Panc1 (cell line): ENCODE measurements around the gene CWC27. TPM values are rescaled to one million over a fixed set of nuclear protein-coding genes. Genes with fewer than 3 reads are reported as not detected.
A peak's percentile ranks its signal among the peaks of the same experiment; 100 is the strongest.

Source experiments
- ATAC-seq: fragments of 200-7000 bp; cut with Tn5 transposase; 2 replicates; pipeline ENCODE4 v1.9.1; 2020; ENCODE audit warnings: mild to moderate bottlenecking, moderate library complexity
- BruUV-seq: library from RNA; stranded (reverse); fragments of 400-500 nt; replicated peaks from 2 replicates; lab custom pipeline; 2021; lab: Mats Ljungman, UMichigan
- CTCF ChIA-PET: fragments of 300-600 bp; sonication (Branson Sonifier 250); formaldehyde crosslinking; loops from one replicate; lab custom pipeline; 2022; ENCODE audit warnings: antibody characterized with exemption; lab: Charles Lee
- POLR2A ChIA-PET: fragments of 300-600 bp; sonication (Branson Sonifier 250); formaldehyde crosslinking; loops from one replicate; lab custom pipeline; 2022; ENCODE audit warnings: antibody characterized with exemption; lab: Charles Lee
- DNase-seq: peaks from one replicate; pipeline ENCODE4 v3.0.0-alpha.2; 2010; ENCODE audit warnings: low read depth, low spot score
- H3K27ac ChIP-seq: 2 replicates; pipeline ENCODE4 v1.5.1; 2011; ENCODE audit warnings: mild to moderate bottlenecking, low read length, inconsistent platforms
- H3K27me3 ChIP-seq: fragments of 200-500 bp; sonication (Bioruptor generic); 2 replicates; pipeline ENCODE4 v1.6.0; 2014; ENCODE audit warnings: low read length, inconsistent platforms; ENCODE audit not compliant: control insufficient read depth, insufficient read depth
- H3K36me3 ChIP-seq: fragments of 200-500 bp; sonication (Bioruptor generic); 2 replicates; pipeline ENCODE4 v1.5.1; 2014; ENCODE audit warnings: inconsistent platforms, mild to moderate bottlenecking, low read length, moderate library complexity; ENCODE audit not compliant: control insufficient read depth, insufficient read depth
- H3K4me1 ChIP-seq: 2 replicates; pipeline ENCODE4 v1.5.1; 2011; ENCODE audit warnings: inconsistent platforms, mild to moderate bottlenecking, low read length, moderate library complexity; ENCODE audit not compliant: control insufficient read depth, insufficient read depth
- H3K4me3 ChIP-seq, 2 experiments: 2 replicates each; pipeline ENCODE4 v1.5.1; 2011 to 2012; ENCODE audit warnings: low read depth in 2 of 2, low read length in 2 of 2, mild to moderate bottlenecking in 2 of 2, inconsistent platforms in 1 of 2, moderate library complexity in 1 of 2
- H3K9me3 ChIP-seq: fragments of 200-500 bp; sonication (Bioruptor generic); 2 replicates; pipeline ENCODE4 v1.5.1; 2014; ENCODE audit warnings: low read depth, mild to moderate bottlenecking, inconsistent platforms, low read length, moderate library complexity; ENCODE audit not compliant: control insufficient read depth, insufficient read depth
- CTCF ChIP-seq: fragments of 450-650 bp; IDR thresholded peaks from 2 replicates; pipeline ENCODE4 v1.5.1; 2017; ENCODE audit warnings: mild to moderate bottlenecking
- POLR2AphosphoS5 ChIP-seq: IDR thresholded peaks from 2 replicates; pipeline ENCODE4 v1.6.1; 2012; ENCODE audit warnings: mild to moderate bottlenecking, low read depth, low read length, moderate library complexity
- REST ChIP-seq, 2 experiments: IDR thresholded peaks; 2 replicates each; pipeline ENCODE4 v1.6.1; 2011 to 2012; ENCODE audit warnings: low read depth in 2 of 2, control low read depth in 1 of 2, low read length in 1 of 2, mild to moderate bottlenecking in 1 of 2, moderate library complexity in 1 of 2; ENCODE audit not compliant: insufficient read depth in 1 of 2
- SIN3A ChIP-seq: IDR thresholded peaks from 2 replicates; pipeline ENCODE4 v1.6.1; 2012; ENCODE audit warnings: low read depth, mild to moderate bottlenecking, low read length, moderate library complexity, borderline replicate concordance; ENCODE audit not compliant: insufficient read depth
- TCF7L2 ChIP-seq: IDR thresholded peaks from 2 replicates; pipeline ENCODE4 v1.6.1; 2011; ENCODE audit warnings: mild to moderate bottlenecking, low read depth, low read length, inconsistent platforms
- in situ Hi-C: cut with HindIII; loops from 2 replicates; pipeline ENCODE4 v1.10.0; 2016; ENCODE audit warnings: low sequenced_read_pairs, low pct_unique_long_range_greater_than_20kb
- intact Hi-C: fragments of 100-400 bp; cut with micrococcal nuclease; formaldehyde crosslinking; loops from one replicate; pipeline ENCODE4 v1.10.0; 2022; ENCODE audit not compliant: unreplicated experiment
- total RNA-seq: library from RNA; stranded (reverse); gene quantifications from one replicate; pipeline ENCODE4 v1.2.1, GENCODE V29; 2021; ENCODE audit not compliant: unreplicated experiment

Gene CWC27
- total RNA-seq, 1 experiment from 2014 or later: 19.7 TPM

GRCh38 chr5:65035211-65036206 is 266.8 kb downstream of the CWC27 start:
- H3K4me1 ChIP-seq: peaks cover 10% of the 10 kb centered on the region
- peak overlapping the region; percentile 83 for H3K27ac ChIP-seq
- TSS peak; percentile 90 for BruUV-seq
- in situ Hi-C loops: no loop called here
- peak; percentile 98 for ATAC-seq
- TF ChIP-seq REST (IDR thresholded peaks at IDR 0.05; ENCODE audit: insufficient read depth in 1 of 2, low read depth in 2 of 2, low read length in 1 of 2): no peak
- peak; percentile 70 for TF ChIP-seq POLR2AphosphoS5
- H3K4me3 ChIP-seq: peak overlapping the region; percentile 59 to 83
- H3K9me3 ChIP-seq: no peaks in the 10 kb centered on the region
- CTCF ChIA-PET: interaction anchor here (1.0 kb wide), 1 partner anchor 447 kb away, joined by 3 read pairs; no protein-coding TSS in a partner anchor
- intact Hi-C loops: no loop called here
- POLR2A ChIA-PET: no interaction called here
- no peaks in the 10 kb centered on the region for H3K27me3 ChIP-seq
- no peaks in the 10 kb centered on the region for H3K36me3 ChIP-seq
- peak; percentile 51 for DNase-seq

GRCh38 chr5:65037831-65038815 is 269.4 kb downstream of the CWC27 start:
- H3K4me3 ChIP-seq: no peak overlapping the region
- H3K27ac ChIP-seq: no peak overlapping the region
- no peaks in the 10 kb centered on the region for H3K36me3 ChIP-seq
- H3K27me3 ChIP-seq: no peaks in the 10 kb centered on the region
- ChIA-PET CTCF (no interaction called here), POLR2A (no interaction called here)
- H3K4me1 ChIP-seq: peaks cover 10% of the 10 kb centered on the region
- TF ChIP-seq POLR2AphosphoS5: no peak
- no peak for TF ChIP-seq SIN3A
- peak; percentile 70 for TF ChIP-seq CTCF
- TF ChIP-seq REST (IDR thresholded peaks at IDR 0.05; ENCODE audit: insufficient read depth in 1 of 2, low read depth in 2 of 2, low read length in 1 of 2): no peak
- no peak for TF ChIP-seq TCF7L2
- ATAC-seq (no peak), DNase-seq (no peak)
- H3K9me3 ChIP-seq: no peaks in the 10 kb centered on the region
- intact Hi-C loops (no loop called here), in situ Hi-C loops (no loop called here)
- no TSS peak for BruUV-seq
